ENCODE measurements around the gene PRKAB1.

GRCh38 chr12:119683413-119683812, 15.5 kb downstream of the PRKAB1 start:
- TF ChIP-seq CTCF (conservative IDR thresholded peaks at IDR 0.05; ENCODE audit: low read depth, low read length) (no peak), EZH2 (IDR thresholded peaks at IDR 0.05; ENCODE audit: borderline replicate concordance, low read depth, low read length, poor library complexity, severe bottlenecking) (no peak)
